Activated CD8-positive, alpha-beta memory T cell treated with anti-CD3 and anti-CD28 coated beads for 4 hours (primary cell): ENCODE measurements around the gene NNMT.

ENCODE experiments used
- DNase-seq, 2 donors: peaks; one replicate each; pipeline ENCODE4 v3.0.0-alpha.2; 2020; ENCODE audit warnings: low read depth in 2 of 2

NNMT gene

GRCh38 chr11:114263513-114264170, 32.6 kb upstream of the NNMT start:
- no peak for DNase-seq

DNA sequence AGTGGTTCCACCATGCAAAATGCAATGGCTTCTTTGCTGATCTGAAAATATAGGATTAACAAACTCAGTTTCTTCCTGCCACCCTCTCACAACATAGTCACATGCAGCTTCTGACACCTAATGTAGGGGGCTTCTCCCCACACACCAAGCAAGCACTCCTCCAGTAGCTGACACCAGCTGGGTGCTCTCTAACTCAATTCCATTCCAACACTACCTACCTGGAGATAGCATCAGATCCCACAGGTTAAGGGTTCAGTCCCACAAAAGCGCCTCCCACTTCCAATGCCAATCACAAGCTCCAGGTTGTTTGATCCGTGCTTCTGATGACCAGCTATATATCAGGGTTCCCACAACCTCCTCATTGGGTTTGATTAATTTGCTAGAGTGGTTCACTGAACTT, 31.8 kb upstream of the NNMT start:
- DNase-seq, result no peak

- DNase-seq, result no peak
Measured at GRCh38 chr11:114265122-114265878, 30.9 kb upstream of the NNMT start.

DNA sequence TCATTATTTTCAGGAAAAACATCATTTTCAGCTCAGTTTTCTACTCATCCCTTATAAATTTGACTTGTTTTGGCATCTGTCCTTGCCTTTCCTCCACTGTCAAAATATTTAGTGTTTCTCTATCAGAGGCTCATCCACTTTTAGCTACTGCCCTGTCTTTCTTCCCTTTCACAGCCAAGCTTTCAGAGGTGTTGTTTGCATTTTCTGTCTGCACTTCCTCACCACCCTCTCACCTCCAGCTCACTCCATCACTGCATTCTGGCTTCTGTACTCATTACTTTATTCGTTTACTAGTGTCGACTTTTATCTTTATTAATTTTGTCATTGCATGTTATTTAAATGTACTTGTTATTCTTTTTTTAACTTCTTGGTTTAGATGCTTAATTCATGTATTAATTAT, 26.7 kb upstream of the NNMT start:
- DNase-seq, result no peak

DNA sequence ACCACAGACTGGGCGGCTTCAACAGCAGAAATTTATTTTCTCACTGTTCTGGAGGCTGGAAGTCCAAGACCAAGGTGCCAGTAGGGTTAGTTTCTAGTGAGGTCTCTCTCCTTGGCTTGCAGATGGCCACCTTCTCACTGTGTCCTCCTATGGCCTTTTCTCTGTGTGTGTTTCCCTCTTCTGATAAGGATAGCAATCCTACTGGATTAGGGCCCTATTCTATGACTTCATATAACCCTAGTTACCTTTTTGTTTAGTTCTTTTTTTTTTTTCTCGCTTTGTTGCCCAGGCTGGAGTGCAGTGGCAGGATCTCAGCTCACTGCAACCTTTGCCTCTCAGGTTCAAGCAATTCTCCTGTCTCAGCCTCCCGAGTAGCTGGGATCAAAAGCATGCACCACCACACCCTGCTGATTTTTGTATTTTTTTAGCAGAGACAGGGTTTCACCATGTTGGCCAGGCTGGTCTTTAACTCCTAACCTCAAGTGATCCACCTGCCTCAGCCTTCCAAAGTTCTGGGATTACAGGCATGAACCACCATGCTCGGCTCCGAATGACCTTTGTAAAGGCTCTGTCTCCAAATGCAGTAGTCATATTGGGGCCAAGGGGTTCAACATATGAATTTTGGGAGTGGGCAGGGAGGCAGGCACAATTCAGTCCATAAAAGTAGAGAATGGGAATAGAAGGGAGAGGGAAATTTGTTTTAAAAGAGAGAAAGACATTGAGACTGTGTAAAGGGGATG, 25.5 kb upstream of the NNMT start:
- no peak for DNase-seq

- DNase-seq, result no peak
Measured at GRCh38 chr11:114271316-114271715, 24.9 kb upstream of the NNMT start.

GRCh38 chr11:114272311-114272710, 23.9 kb upstream of the NNMT start:
- DNase-seq, result no peak

DNA sequence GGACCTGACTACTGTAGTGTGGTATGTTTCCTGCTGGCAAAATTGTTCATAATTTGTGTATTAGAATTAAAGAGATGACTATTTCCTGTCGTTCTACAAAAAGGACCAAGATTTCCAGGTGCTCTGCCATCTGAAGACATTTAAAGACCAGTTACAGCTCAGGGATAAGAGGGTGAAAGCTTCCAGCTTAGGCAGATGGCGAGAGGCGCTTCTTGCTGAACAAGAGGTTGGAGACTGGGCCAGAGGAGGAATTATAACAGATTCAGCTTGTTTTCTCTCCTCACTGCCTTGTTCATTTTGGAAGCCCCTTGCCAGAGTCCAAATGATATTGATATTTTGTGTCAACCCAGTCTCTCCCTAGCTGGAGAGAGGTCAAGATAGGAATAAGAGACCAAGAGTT, 23.1 kb upstream of the NNMT start:
- DNase-seq, result no peak

DNA sequence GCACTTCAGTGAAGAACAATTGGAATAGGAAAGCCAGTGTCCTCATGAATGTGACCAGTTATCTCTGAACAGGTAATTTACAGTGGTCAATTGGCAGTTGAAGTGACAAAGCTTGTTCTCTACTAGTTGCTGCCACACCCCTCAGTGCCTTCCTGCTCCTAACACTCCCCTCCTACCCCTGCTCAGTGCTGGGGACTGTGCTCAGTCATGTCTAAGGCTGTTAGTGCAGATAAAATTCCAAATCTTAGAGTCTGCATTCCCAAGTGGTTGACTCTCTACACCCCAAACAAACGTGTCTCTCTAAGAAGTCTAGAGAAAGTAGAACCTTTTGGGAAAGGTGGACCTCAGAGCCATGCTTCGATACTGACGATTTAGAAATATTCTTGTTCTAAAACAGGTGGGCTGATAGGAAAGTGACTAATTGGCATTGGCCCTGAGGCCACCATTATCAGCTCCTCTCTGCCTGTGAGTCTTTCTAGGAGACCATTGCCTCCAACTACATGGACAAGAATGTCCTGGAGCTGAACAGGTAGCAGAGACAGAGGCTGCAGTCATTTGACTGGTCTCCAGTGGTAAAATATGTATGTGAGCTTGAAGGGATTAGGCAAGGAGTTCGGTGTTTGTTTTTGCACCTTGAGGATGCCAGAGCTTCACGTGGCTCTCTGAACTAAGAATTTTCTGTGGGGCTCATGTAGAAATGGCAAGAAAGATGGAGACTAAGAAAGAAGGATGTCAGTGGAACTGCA, 22.1 kb upstream of the NNMT start:
- no peak for DNase-seq

- DNase-seq, result no peak
Measured at GRCh38 chr11:114274637-114275036, 21.6 kb upstream of the NNMT start.

- DNase-seq, result no peak
Measured at GRCh38 chr11:114275280-114275679, 20.9 kb upstream of the NNMT start.

DNA sequence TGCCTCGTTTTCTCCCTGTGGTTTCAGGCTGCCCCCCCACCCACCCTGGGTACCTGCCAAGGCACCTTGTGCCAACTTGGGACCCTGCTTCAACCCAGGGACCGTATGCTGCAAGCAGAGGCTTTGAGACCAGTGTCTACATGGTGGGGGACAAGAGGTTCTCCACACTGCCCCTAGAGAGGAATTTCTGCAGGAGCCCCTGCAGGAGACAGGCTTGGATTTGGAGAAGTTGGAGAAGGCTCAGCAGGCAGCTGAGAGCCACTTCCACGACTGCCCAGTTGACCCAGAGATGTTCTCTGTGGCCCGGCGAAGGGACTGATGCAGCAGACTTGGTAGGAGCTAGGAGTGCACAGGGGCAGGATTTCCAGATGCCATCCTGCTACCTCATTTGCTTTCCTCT, 20.1 kb upstream of the NNMT start:
- DNase-seq, result no peak

DNA sequence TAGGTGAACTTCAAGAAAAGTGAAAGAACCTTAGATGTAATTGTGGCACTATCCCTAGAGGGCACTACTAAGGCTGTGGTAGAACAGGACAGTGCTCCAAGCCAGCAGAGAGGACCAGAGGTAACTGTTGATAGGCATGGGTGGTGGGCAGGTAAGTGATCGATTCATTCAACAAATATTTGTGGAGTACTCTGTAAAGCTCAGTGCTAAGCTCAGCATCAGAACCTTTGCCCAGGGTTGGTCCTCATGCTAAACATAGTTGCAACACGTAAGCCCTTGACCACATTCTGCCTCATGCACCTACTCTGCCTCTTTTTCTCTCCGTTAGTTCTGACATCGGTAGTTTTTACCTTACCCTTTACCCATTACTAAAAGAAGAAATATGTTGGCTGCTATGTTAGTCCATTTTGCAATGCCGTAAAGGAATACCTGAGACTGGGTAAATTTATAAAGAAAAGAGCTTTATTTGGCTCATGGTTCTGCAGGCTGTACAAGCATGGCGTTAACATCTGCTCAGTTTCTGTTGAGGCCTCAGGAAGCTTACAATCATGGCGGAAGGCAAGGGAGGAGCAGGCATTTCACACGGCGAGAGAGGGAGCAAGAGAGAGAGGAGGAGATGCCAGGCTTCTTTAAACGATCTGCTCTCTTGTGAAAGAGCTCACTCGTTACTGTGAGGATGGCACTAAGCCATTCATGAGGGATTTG, 18.4 kb upstream of the NNMT start:
- DNase-seq, result no peak

GRCh38 chr11:114278342-114279065, 17.7 kb upstream of the NNMT start:
- no peak for DNase-seq

DNA sequence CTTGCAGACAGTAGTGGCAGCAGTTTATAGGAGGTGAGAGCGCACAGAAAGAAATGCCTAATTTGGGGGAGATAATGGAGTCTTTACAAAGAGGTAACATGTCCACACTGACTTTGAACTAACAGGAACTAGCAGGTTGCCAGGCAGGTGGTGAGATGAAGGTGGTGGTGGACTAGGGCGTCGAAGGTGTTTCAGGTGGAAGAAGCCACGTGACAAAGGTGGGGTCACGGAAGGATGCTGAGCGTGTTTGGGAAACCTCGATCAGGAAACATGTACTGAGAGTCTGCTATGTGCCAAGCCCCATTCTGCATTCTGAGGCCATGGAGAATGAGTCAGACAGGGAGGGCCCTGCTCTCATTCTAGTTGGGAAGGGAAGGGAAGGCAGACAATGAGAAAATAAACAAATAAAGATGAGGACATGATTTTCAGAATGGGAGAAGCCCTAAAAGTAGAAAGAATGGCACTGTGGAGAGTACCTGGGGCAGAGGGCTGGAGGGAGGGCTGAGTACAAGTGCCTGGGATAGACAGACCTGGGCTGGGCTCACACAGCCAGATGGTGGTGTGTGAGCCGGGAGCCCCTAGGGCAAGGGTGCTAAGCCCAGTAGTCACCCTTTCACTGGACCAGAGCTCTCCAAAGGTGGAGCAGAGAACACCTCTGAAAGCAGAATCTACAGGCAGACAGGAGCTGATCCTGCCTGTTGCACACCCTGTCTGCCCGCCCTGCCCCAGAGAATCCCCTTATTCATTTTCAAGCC, 16.2 kb upstream of the NNMT start:
- no peak for DNase-seq

GRCh38 chr11:114280696-114281095, 15.5 kb upstream of the NNMT start:
- no peak for DNase-seq

DNA sequence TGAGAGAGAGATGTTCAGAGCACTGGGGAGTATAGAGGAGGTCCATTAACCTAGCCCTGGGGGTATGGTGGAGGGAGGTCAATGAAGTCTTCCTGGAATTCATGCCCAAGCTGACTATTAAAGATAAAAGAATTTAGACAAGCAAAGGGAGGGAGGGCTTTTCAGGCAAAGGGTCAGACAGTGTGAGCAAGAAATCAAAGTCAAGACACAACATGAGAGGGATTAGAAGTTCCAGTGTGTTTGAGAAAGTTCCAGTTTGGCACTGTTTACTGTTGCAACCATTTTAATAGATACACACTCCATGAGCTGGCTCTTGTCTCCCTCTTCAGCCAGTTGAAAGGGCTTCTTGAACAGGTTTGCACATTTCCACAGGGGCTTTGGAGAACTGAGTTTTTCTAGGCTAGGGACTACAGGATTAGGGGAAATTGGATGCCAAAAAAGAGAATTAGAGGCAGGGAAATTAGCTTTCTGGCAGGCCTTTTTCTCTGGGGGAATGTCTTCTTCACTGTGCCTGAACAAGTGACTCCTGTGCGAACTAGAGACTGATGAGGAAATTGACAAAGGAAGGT, 14.7 kb upstream of the NNMT start:
- DNase-seq, result no peak

GRCh38 chr11:114282488-114282887, 13.7 kb upstream of the NNMT start:
- DNase-seq, result no peak

GRCh38 chr11:114283422-114283821, 12.8 kb upstream of the NNMT start:
- no peak for DNase-seq

GRCh38 chr11:114284021-114284420, 12.2 kb upstream of the NNMT start:
- DNase-seq, result no peak
